Neutrophil (primary cell): ENCODE data around the gene UBC.

ENCODE experiments used
- H3K27ac ChIP-seq: fragments of 200-600 bp; sonication (generic); 2 replicates; pipeline ENCODE4 v1.5.1; 2016; ENCODE audit warnings: mild to moderate bottlenecking, moderate library complexity
- H3K27me3 ChIP-seq: fragments of 200-600 bp; sonication (generic); 2 replicates; pipeline ENCODE4 v1.6.0; 2016; ENCODE audit warnings: mild to moderate bottlenecking
- H3K36me3 ChIP-seq: fragments of 200-600 bp; sonication (generic); 2 replicates; pipeline ENCODE4 v1.5.1; 2017
- H3K4me1 ChIP-seq, 2 experiments: fragments of 200-600 bp in 1 of 2; sonication (generic) in 1 of 2; 1 replicate in 1 of 2; 2 replicates in 1 of 2; pipeline versions ENCODE4 v1.5.1 to v1.6.1; 2013 to 2016; ENCODE audit warnings: low read depth in 1 of 2, low read length in 1 of 2, mild to moderate bottlenecking in 1 of 2, moderate library complexity in 1 of 2; ENCODE audit not compliant: control insufficient read depth in 1 of 2, insufficient read depth in 1 of 2
- H3K4me3 ChIP-seq, 2 experiments: fragments of 200-600 bp in 1 of 2; sonication (generic) in 1 of 2; 1 replicate in 1 of 2; 2 replicates in 1 of 2; pipeline ENCODE4 v1.5.1; 2013 to 2016; ENCODE audit warnings: low read depth in 1 of 2, low read length in 1 of 2, mild to moderate bottlenecking in 1 of 2, moderate library complexity in 1 of 2
- H3K9me3 ChIP-seq: fragments of 200-600 bp; sonication (generic); 2 replicates; pipeline ENCODE4 v1.5.1; 2016
- CTCF ChIP-seq: fragments of 200-600 bp; sonication (generic); IDR thresholded peaks from 2 replicates; pipeline ENCODE4 v1.5.1; 2016; ENCODE audit warnings: antibody characterized with exemption

UBC gene

GRCh38 chr12:124863416-124864325, 50.8 kb downstream of the UBC start, which contains the start of gene SCARB1:
TSS of gene SCARB1 (minus strand) at chr12:124863864. CDS start at chr12:124863720, 144 bp downstream.
- Histone ChIP-seq H3K4me3 (peak within 1 kb of the TSS; percentile 82 to 96), H3K27ac (peak within 1 kb of the TSS; percentile 38), H3K36me3 (no peaks in the 10 kb centered on the region), H3K27me3 (peaks cover 21% of the 10 kb centered on the region), H3K4me1 (peaks cover 21 to 29% of the 10 kb centered on the region in 2 experiments), H3K9me3 (no peaks in the 10 kb centered on the region)
- TF ChIP-seq CTCF: peak; percentile 40

- Histone ChIP-seq H3K9me3 (no peaks in the 10 kb centered on the region), H3K4me3 (peak overlapping the region; percentile 82 to 96), H3K27me3 (peaks cover 21% of the 10 kb centered on the region), H3K36me3 (no peaks in the 10 kb centered on the region), H3K4me1 (peaks cover 14 to 22% of the 10 kb centered on the region in 2 experiments), H3K27ac (no peak overlapping the region)
- TF ChIP-seq CTCF: no peak
Measured at GRCh38 chr12:124862768-124863415, 51.6 kb downstream of the UBC start.

- Histone ChIP-seq H3K27ac (no peak overlapping the region), H3K4me3 (no peak overlapping the region), H3K9me3 (no peaks in the 10 kb centered on the region), H3K4me1 (peaks cover 14 to 19% of the 10 kb centered on the region in 2 experiments), H3K27me3 (peaks cover 21% of the 10 kb centered on the region), H3K36me3 (no peaks in the 10 kb centered on the region)
- no peak for TF ChIP-seq CTCF
Measured at GRCh38 chr12:124861898-124862676, 52.4 kb downstream of the UBC start.
